Subcutaneous abdominal adipose tissue (tissue), 5 donors: Measurements from ENCODE around the gene GDAP1L1.

Experiments
- H3K27ac ChIP-seq: one replicate; pipeline ENCODE4 v1.7.0; 2013; ENCODE audit warnings: low read depth, mild to moderate bottlenecking, inconsistent platforms, low read length, moderate library complexity
- H3K27me3 ChIP-seq, 5 donors: one replicate each; pipeline ENCODE4 v1.7.0; 2013; ENCODE audit warnings: low read length in 5 of 5, inconsistent platforms in 1 of 5; ENCODE audit not compliant: control insufficient read depth in 5 of 5, insufficient read depth in 4 of 5
- H3K36me3 ChIP-seq, 5 donors: one replicate each; pipeline ENCODE4 v1.7.0; 2013; ENCODE audit warnings: low read length in 5 of 5; ENCODE audit not compliant: control insufficient read depth in 5 of 5, insufficient read depth in 5 of 5
- H3K4me1 ChIP-seq, 5 donors: one replicate each; pipeline ENCODE4 v1.7.0; 2013; ENCODE audit warnings: low read length in 5 of 5, mild to moderate bottlenecking in 3 of 5, moderate library complexity in 1 of 5; ENCODE audit not compliant: control insufficient read depth in 5 of 5, insufficient read depth in 5 of 5
- H3K4me3 ChIP-seq, 5 donors: one replicate each; pipeline ENCODE4 v1.7.0; 2013; ENCODE audit warnings: low read length in 5 of 5, low read depth in 1 of 5
- H3K9ac ChIP-seq, 5 donors: one replicate each; pipeline ENCODE4 v1.7.0; 2013; ENCODE audit warnings: low read length in 5 of 5, mild to moderate bottlenecking in 4 of 5, moderate library complexity in 3 of 5
- H3K9me3 ChIP-seq, 5 donors: one replicate each; pipeline ENCODE4 v1.7.0; 2013; ENCODE audit warnings: low read length in 5 of 5; ENCODE audit not compliant: control insufficient read depth in 5 of 5
- donor health status: healthy.
- donor health status: healthy.
- donor health status: healthy.
- donor health status: healthy.
- donor health status: healthy.

The GDAP1L1 gene

GRCh38 chr20:44248410-44248759, 1.3 kb downstream of the GDAP1L1 start:
- no peak overlapping the region for H3K4me3 ChIP-seq
- H3K27me3 ChIP-seq: peaks cover 4 to 19% (median 13%) of the 10 kb centered on the region in 5 donors
- no peak overlapping the region for H3K27ac ChIP-seq
- H3K9me3 ChIP-seq: no peaks in the 10 kb centered on the region
- H3K9ac ChIP-seq: no peak overlapping the region
- peaks cover 0 to 10% (median 6%) of the 10 kb centered on the region in 5 donors for H3K4me1 ChIP-seq
- no peaks in the 10 kb centered on the region for H3K36me3 ChIP-seq

- H3K36me3 ChIP-seq: no peaks in the 10 kb centered on the region
- H3K27ac ChIP-seq: no peak overlapping the region
- H3K9me3 ChIP-seq: no peaks in the 10 kb centered on the region
- H3K4me1 ChIP-seq: peaks cover 0 to 10% (median 6%) of the 10 kb centered on the region in 5 donors
- H3K9ac ChIP-seq: no peak overlapping the region
- peaks cover 4 to 19% (median 15%) of the 10 kb centered on the region in 5 donors for H3K27me3 ChIP-seq
- H3K4me3 ChIP-seq: no peak overlapping the region
Observed at GRCh38 chr20:44251284-44251683, 4.2 kb downstream of the GDAP1L1 start.

- H3K4me1 ChIP-seq: no peaks in the 10 kb centered on the region
- no peak overlapping the region for H3K9ac ChIP-seq
- H3K27ac ChIP-seq: no peak overlapping the region
Observed at GRCh38 chr20:44253528-44253927, 6.4 kb downstream of the GDAP1L1 start.

GRCh38 chr20:44254073-44254472, 7.0 kb downstream of the GDAP1L1 start:
- Histone ChIP-seq H3K36me3 (no peaks in the 10 kb centered on the region), H3K9ac (no peak overlapping the region), H3K4me3 (no peak overlapping the region), H3K27me3 (peaks cover 0 to 8% (median 5%) of the 10 kb centered on the region in 5 donors), H3K27ac (no peak overlapping the region), H3K9me3 (no peaks in the 10 kb centered on the region), H3K4me1 (no peaks in the 10 kb centered on the region)

More at GRCh38 chr20:44253528-44253927, 6.4 kb downstream of the GDAP1L1 start:
- no peak overlapping the region for H3K4me3 ChIP-seq
- H3K36me3 ChIP-seq: no peaks in the 10 kb centered on the region
- H3K27me3 ChIP-seq: peaks cover 0 to 10% (median 6%) of the 10 kb centered on the region in 5 donors
- no peaks in the 10 kb centered on the region for H3K9me3 ChIP-seq

- Histone ChIP-seq H3K9me3 (no peaks in the 10 kb centered on the region), H3K4me3 (no peak overlapping the region), H3K36me3 (no peaks in the 10 kb centered on the region), H3K27ac (no peak overlapping the region), H3K9ac (no peak overlapping the region), H3K27me3 (peaks cover 0 to 5% (median 0%) of the 10 kb centered on the region in 5 donors), H3K4me1 (peaks cover 0 to 4% (median 0%) of the 10 kb centered on the region in 5 donors)
Observed at GRCh38 chr20:44255942-44256341, 8.8 kb downstream of the GDAP1L1 start.

- Histone ChIP-seq H3K36me3 (no peaks in the 10 kb centered on the region), H3K4me3 (no peak overlapping the region), H3K9me3 (no peaks in the 10 kb centered on the region), H3K27me3 (peaks cover 0 to 2% (median 0%) of the 10 kb centered on the region in 5 donors), H3K9ac (no peak overlapping the region), H3K27ac (no peak overlapping the region), H3K4me1 (peaks cover 0 to 4% (median 0%) of the 10 kb centered on the region in 5 donors)
Observed at GRCh38 chr20:44256961-44257360, 9.9 kb downstream of the GDAP1L1 start.

- no peak overlapping the region for H3K4me3 ChIP-seq
- H3K9ac ChIP-seq: no peak overlapping the region
- no peaks in the 10 kb centered on the region for H3K36me3 ChIP-seq
- peaks cover 0 to 2% (median 0%) of the 10 kb centered on the region in 5 donors for H3K27me3 ChIP-seq
- H3K27ac ChIP-seq: no peak overlapping the region
- H3K4me1 ChIP-seq: peaks cover 0 to 4% (median 0%) of the 10 kb centered on the region in 5 donors
- H3K9me3 ChIP-seq: no peaks in the 10 kb centered on the region
Observed at GRCh38 chr20:44258226-44258890, 11.2 kb downstream of the GDAP1L1 start.

- Histone ChIP-seq H3K4me3 (no peak overlapping the region), H3K9ac (no peak overlapping the region), H3K9me3 (no peaks in the 10 kb centered on the region), H3K27ac (no peak overlapping the region), H3K27me3 (no peaks in the 10 kb centered on the region), H3K4me1 (peaks cover 0 to 4% (median 0%) of the 10 kb centered on the region in 5 donors), H3K36me3 (peaks cover 0 to 2% (median 0%) of the 10 kb centered on the region in 5 donors)
Observed at GRCh38 chr20:44264287-44264686, 17.2 kb downstream of the GDAP1L1 start.

- no peaks in the 10 kb centered on the region for H3K27me3 ChIP-seq
- no peak overlapping the region for H3K9ac ChIP-seq
- peaks cover 0 to 19% (median 9%) of the 10 kb centered on the region in 5 donors for H3K36me3 ChIP-seq
- no peaks in the 10 kb centered on the region for H3K9me3 ChIP-seq
- no peaks in the 10 kb centered on the region for H3K4me1 ChIP-seq
- H3K4me3 ChIP-seq: no peak overlapping the region
- H3K27ac ChIP-seq: no peak overlapping the region
Observed at GRCh38 chr20:44268802-44269201, 21.7 kb downstream of the GDAP1L1 start.

GRCh38 chr20:44271915-44272663, 25.0 kb downstream of the GDAP1L1 start:
- no peaks in the 10 kb centered on the region for H3K9me3 ChIP-seq
- no peak overlapping the region for H3K27ac ChIP-seq
- H3K9ac ChIP-seq: no peak overlapping the region
- H3K27me3 ChIP-seq: no peaks in the 10 kb centered on the region
- peaks cover 0 to 19% (median 9%) of the 10 kb centered on the region in 5 donors for H3K36me3 ChIP-seq
- no peak overlapping the region for H3K4me3 ChIP-seq
- H3K4me1 ChIP-seq: no peaks in the 10 kb centered on the region
